Activated CD8-positive, alpha-beta memory T cell treated with anti-CD3 and anti-CD28 coated beads, Interleukin-2, amount 50 U/mL, for 1 hour (primary cell): ENCODE measurements around the gene NIP7.
"Not testable (repeated sequence)": the region's sequence is repeated elsewhere in the genome, so short reads cannot be mapped to it uniquely, and the experiment has no call there.

Experiments
- DNase-seq: peaks from one replicate; pipeline ENCODE4 v3.0.0-alpha.2; 2020; ENCODE audit errors: extremely low read depth

Gene NIP7

GRCh38 chr16:69345923-69346322 is 6.4 kb downstream of the NIP7 start:
- DNase-seq, result no peak

- DNase-seq, result no peak
Measured at GRCh38 chr16:69346683-69347082, 7.1 kb downstream of the NIP7 start.

DNA sequence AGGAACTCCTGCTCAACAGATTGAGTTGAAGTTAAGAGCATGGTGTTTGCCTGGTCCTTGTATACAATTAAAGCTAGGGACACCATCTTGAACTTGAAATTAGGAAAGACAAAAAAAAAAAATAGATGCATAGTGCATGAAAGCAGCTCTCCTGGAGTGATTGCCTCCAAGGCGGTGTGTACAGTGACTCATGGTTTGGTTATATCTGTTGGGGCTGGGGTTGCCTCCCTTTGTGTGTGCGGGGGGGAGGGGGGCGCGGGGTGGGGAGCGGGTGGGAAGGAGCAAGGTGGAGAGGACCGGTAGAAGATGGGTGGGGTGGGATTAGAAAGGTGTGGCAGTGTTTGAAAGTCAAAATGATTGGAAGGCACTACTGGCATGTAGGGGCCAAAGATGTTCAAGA is 8.7 kb downstream of the NIP7 start:
- DNase-seq, result no peak

GRCh38 chr16:69349536-69349935 is 10.0 kb downstream of the NIP7 start:
- DNase-seq, result no peak

- DNase-seq, result no peak
Measured at GRCh38 chr16:69350536-69351133, 11.1 kb downstream of the NIP7 start.

DNA sequence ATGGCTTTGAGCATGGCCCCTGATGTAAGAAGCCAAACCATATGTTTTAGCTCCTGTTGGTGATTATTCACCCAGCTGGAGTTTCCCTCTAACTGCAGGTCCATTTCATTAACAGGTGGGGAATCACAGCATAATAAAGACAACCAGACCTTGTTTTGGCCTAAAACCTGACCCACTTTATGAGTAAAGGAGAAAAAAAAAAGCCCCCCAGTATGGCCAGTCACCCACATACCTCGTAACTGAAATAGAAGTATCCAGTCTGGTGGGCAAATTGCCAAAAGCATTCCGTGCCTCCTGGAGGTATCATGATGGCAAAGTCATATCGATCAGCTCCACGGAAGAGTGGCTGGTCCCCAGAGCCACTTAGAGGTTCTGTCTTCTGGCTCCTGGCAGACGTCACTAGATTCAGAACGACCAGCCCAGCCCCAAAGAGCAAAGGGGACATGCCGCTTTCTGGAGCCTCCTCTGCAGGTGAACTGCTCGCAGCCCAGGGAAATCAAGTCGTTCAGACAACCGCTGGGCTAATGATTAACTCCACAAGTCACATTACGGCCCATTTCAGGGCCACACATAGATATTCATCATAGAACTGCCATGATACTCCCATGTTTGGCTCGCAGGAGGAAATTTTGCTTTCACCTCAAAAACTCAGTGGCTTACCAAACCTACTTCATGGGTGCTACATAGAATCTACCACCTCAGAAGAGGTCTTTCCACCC is 11.9 kb downstream of the NIP7 start, which contains the start of gene TMED6:
TMED6 (minus strand) TSS at position 478 of the 719 bp plus-strand sequence; CDS start at position 445, 33 bp downstream.
- no peak for DNase-seq

- DNase-seq, result not testable (repeated sequence)
Measured at GRCh38 chr16:69360070-69360469, 20.5 kb downstream of the NIP7 start.

- DNase-seq, result no peak
Measured at GRCh38 chr16:69363281-69363717, 23.7 kb downstream of the NIP7 start.

DNA sequence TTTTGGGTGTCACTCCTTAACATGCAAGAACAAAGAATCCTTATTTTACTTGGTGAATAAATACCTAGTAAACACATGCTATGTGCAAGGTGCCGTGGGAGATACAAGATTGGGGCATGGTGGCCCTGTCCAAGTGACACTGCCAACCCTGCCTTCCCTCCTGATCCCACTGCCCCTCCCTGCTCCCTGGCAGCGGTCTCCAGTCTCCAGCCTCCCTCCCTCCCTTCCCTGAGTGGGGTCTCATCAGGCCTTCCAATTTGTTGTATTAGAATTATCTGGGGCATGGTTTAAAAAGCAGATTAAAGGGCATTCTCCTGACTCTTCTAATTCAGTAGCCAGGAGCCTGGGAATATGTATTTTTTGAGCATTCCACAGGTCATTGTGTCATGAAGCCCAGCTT is 24.5 kb downstream of the NIP7 start:
- DNase-seq, result no peak

- no peak for DNase-seq
Measured at GRCh38 chr16:69365901-69366300, 26.3 kb downstream of the NIP7 start.

DNA sequence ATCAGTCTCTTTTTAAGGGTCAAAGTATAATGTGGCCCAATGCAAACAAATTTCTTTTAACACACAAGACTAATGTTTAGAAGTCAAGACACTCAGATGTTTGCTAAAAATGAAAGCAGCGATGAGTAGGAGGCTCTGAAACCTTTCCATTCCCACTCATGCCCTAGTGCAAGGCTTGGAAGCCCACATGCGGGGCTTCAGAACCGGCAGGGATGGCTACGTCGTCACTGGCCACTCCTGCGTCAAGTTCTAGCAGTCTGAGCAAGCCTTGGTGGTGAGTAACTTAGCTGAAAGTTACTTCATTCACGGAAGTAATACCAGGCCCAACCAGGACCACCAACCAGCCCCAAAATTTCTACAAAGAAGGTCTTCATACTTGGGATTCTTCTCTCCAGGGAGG is 26.9 kb downstream of the NIP7 start:
- no peak for DNase-seq

DNA sequence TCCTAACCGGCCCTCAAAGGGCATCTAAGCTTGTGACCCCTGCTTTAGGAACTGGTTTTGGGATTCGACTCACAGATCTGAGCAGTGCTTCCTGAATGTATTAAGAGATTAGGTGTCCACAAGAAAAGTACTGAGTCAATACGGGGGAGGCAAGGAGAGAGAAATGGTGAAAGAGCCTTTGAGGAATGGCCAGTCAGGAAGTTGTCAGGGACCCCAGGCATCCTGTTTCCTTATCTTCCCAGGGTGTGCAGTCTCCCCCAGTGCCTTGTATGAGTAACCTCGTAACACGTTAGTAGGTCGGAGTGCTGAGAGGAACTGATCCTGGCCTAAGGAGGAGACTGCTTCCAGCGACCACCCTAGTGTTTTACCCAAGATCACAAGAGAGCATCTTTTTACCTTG is 28.4 kb downstream of the NIP7 start:
- no peak for DNase-seq

DNA sequence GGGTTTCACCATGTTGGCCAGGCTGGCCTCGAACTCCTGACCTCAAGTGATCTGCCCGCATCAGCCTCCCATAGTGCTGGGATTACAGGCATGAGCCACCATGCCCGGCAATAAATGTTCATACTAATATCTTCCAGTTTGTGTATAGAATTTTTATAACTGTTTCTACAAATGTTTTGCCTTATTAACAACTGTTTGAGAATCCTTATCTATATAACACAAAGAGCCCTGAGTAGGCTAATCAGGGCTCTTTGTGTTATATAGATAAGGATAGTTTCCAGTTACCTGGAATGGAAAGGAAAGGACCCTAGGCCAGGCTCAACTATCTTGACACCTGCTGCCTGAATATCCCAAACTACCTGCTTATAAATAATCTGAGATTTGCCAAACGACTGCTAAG is 29.3 kb downstream of the NIP7 start:
- no peak for DNase-seq

- DNase-seq, result no peak
Measured at GRCh38 chr16:69371564-69371963, 32.0 kb downstream of the NIP7 start.

DNA sequence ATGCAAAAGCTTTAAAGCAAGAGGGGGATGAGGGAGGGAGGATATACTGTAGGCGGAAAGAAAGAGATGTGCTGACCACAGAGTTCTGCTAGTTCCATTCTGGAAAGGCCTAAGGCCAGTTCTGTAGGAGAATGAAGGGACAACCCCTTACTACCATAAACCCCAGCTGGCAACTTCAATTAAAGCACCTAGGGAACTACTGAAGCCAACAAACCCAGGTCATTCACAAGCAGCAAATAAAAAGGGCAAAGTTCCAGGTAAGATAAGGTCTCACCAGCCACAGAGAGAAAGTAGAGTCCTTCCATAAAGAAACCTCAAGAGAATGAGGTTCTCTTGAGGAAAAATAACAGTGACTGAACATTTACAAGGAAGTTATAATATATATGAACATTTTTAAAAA is 33.4 kb downstream of the NIP7 start:
- DNase-seq, result no peak

GRCh38 chr16:69376393-69377059 is 37.0 kb downstream of the NIP7 start:
- DNase-seq, result no peak

DNA sequence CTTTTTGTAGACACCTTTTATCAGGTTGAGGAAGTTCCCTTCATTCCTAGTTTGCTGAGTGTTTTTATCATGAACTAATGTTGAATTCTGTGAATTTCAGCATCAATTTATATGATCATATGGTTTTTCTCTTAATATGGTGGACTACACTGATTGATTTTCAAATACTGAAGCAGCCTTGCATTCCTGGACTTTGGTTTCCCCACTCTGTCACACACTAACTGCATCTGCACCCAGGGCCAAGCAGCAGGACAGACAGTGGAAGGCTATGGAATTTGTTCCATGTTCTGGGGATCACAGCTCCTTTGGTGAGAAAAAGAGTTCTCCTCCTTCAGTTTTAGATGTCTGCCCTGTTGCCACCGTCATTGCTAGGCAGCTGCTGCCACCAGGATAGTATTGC is 38.5 kb downstream of the NIP7 start:
- DNase-seq, result no peak

DNA sequence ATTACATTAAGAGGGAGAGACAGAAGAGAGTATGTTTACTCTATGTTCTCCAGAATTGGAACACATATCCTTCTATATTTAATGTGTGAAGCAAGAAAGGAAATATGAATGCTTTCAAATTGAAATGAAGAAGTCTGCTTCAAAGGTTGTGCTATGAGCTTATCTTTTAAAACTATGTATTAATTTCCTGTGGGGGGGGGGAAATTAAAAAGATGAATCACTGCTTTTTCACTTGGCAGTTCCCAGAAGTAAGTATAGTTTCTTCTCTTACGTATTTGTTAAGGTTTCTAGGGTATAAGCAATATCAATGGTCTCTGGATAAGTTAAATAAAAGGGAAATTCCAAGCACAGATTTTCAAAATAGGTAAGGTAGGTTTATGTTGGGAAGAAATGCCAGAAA is 39.2 kb downstream of the NIP7 start:
- no peak for DNase-seq

DNA sequence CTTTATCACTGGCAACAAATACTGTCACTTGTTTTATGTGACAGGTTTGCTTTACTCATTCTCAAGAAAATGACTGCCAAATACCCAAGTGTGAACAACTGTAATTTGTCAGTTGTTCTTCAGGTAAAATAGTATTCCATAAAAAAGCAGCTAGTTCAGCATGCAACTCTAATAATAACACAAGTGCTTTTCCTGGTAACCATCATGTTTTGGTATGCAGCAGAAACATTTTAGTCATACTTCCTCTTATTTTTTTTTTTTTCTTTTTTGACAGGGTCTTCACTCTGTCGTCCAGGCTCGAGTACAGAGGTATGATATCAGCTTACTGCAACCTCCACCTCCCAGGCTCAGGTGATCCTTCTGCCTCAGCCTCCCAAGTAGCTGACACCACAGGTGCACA is 41.7 kb downstream of the NIP7 start:
- no peak for DNase-seq

- DNase-seq, result no peak
Measured at GRCh38 chr16:69382421-69382820, 42.8 kb downstream of the NIP7 start.

GRCh38 chr16:69384974-69385373 is 45.4 kb downstream of the NIP7 start:
- no peak for DNase-seq

DNA sequence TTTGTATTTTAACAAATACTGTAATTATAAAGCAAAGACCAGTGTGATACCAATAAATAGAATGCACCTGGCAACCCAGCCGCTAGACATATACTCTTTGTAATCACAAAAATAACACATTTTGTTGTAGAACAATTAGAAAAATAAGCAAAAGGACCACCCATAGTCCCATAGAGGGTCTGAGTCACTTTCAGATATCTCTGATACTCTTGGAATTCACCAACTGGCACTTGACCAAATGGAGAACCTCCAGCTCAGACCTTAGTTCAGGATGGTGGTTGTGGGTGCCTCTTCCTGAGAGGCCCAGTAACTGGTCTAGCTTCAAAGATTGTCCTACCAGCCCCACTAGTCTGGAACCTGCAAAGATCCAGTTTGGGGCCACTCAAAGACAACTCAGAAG is 47.0 kb downstream of the NIP7 start:
- DNase-seq, result no peak
